SK-N-MC (cell line): ENCODE measurements around the gene NR2C2.

ENCODE experiments used
- EZH2 ChIP-seq: fragments of 200-600 bp; sonication (generic); IDR thresholded peaks from one replicate; pipeline ENCODE4 v1.6.1; 2017; ENCODE audit warnings: antibody characterized with exemption
- POLR2AphosphoS5 ChIP-seq: IDR thresholded peaks from 2 replicates; pipeline ENCODE4 v1.6.1; 2012; ENCODE audit warnings: mild to moderate bottlenecking, low read depth, low read length, borderline replicate concordance

DNA sequence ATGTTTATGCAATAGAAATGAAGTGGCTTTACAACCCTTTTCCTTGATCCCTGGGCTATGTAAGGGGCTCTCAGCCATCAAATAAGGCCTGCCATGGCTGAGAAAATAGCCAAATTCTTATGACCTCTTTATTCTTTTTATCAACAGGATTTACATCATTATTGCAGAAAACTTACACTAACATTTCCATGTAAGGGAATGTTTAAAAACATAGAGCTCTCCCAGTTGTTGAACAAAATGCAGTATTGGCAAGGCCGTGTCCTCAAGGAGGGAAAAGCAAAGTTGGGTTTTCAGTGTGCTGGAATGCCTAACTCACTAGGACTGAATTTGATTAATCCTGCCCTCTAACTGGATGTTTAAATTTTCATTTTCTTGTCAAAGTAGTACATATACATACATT, 22.3 kb downstream of the NR2C2 start:
- TF ChIP-seq POLR2AphosphoS5 = no peak
- TF ChIP-seq EZH2 = no peak
